ENCODE measurements around the gene RIPOR3.

DNA sequence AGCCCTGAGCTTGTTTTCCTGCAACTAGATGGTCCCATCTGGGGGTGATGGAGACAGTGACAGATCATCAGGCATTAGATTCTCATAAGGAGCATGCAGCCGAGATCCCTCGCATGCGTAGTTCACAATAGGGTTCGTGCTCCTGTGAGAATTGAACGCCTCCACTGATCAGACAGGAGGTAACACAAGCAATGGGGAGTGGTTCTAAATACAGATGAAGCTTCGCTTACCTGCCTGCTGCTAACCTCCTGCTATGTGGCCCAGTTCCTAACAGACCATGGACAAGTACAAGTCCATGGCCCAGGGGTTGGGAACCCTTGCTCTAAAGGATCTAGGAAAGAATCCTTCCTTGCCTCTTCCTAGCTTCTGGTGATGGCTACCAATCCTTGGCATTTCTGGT, 42.7 kb downstream of the RIPOR3 start:
- TF ChIP-seq, protein P1, sequence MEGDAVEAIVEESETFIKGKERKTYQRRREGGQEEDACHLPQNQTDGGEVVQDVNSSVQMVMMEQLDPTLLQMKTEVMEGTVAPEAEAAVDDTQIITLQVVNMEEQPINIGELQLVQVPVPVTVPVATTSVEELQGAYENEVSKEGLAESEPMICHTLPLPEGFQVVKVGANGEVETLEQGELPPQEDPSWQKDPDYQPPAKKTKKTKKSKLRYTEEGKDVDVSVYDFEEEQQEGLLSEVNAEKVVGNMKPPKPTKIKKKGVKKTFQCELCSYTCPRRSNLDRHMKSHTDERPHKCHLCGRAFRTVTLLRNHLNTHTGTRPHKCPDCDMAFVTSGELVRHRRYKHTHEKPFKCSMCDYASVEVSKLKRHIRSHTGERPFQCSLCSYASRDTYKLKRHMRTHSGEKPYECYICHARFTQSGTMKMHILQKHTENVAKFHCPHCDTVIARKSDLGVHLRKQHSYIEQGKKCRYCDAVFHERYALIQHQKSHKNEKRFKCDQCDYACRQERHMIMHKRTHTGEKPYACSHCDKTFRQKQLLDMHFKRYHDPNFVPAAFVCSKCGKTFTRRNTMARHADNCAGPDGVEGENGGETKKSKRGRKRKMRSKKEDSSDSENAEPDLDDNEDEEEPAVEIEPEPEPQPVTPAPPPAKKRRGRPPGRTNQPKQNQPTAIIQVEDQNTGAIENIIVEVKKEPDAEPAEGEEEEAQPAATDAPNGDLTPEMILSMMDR (IDR thresholded peaks at IDR 0.05; ENCODE audit: low read length): no peak
- TF ChIP-seq EZH2 (IDR thresholded peaks at IDR 0.05; ENCODE audit: borderline replicate concordance, low read length): no peak
